Choroid plexus epithelial cell (primary cell): ENCODE data around the gene C16orf87.

ENCODE experiments used
- DNase-seq: peaks from one replicate; pipeline ENCODE4 v3.0.0-alpha.2; 2010; ENCODE audit warnings: low read depth
- H3K4me3 ChIP-seq: 2 replicates; pipeline ENCODE4 v1.5.1; 2011; ENCODE audit warnings: low read depth, mild to moderate bottlenecking, control low read depth, low read length, moderate library complexity
- TF ChIP-seq, protein P1 (sequence below): conservative IDR thresholded peaks from 2 replicates; pipeline ENCODE4 v1.5.1; 2011; ENCODE audit warnings: low read depth, mild to moderate bottlenecking, control low read depth, inconsistent platforms, low read length, moderate library complexity

C16orf87 gene

DNA sequence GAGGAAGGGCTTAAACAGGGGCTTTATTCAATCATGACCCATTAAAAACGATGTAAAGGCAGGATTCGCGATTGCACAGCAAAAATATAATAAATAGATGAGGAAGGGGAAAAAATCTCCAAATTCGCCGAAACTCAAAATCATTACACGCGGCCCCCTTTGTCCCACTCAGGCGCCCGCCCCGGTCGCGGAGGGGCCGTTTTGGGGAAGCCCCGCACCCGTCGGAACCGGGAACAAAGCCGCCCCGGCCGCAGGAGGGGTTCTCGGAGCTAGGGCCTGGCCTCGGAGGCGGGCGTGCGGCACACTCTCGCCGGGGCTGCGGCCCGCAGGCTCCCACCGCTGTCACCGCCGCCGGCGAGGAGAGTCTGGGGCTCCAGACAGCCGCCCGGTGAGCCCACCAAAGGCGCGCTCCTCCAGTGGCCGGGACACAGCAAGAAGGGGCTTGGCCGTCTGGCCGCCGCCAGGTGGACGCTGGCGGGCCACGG, 521 bp downstream of the C16orf87 start:
- TF ChIP-seq, protein P1, sequence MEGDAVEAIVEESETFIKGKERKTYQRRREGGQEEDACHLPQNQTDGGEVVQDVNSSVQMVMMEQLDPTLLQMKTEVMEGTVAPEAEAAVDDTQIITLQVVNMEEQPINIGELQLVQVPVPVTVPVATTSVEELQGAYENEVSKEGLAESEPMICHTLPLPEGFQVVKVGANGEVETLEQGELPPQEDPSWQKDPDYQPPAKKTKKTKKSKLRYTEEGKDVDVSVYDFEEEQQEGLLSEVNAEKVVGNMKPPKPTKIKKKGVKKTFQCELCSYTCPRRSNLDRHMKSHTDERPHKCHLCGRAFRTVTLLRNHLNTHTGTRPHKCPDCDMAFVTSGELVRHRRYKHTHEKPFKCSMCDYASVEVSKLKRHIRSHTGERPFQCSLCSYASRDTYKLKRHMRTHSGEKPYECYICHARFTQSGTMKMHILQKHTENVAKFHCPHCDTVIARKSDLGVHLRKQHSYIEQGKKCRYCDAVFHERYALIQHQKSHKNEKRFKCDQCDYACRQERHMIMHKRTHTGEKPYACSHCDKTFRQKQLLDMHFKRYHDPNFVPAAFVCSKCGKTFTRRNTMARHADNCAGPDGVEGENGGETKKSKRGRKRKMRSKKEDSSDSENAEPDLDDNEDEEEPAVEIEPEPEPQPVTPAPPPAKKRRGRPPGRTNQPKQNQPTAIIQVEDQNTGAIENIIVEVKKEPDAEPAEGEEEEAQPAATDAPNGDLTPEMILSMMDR: no peak
- DNase-seq: no peak
- H3K4me3 ChIP-seq: peak overlapping the region; percentile 79

GRCh38 chr16:46828943-46829342, 2.0 kb downstream of the C16orf87 start:
- no peak for DNase-seq
- TF ChIP-seq, protein P1: no peak
- no peak overlapping the region for H3K4me3 ChIP-seq

DNA sequence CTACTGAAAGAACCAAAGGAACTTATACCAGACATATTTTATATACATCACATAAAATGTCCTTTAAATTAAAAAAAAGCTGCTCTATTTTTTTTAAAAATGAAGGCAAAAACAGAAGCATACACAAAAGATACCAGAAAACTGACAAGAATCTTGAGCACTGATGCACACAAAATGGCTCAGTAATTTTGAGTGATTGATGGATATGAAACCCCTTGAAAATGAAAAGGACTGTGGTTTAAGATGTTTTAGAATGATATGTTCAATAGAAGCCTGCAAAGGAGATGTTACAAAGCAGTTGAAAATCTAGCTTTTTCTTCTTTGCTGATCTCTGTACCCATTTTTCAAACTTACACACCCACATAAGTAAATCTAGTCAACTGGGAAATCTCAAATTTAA, 2.7 kb downstream of the C16orf87 start:
- H3K4me3 ChIP-seq: no peak overlapping the region
- DNase-seq: no peak
- TF ChIP-seq, protein P1: no peak

GRCh38 chr16:46826631-46827030, 4.3 kb downstream of the C16orf87 start:
- TF ChIP-seq, protein P1: no peak
- H3K4me3 ChIP-seq: no peak overlapping the region
- peak; percentile 34 for DNase-seq

DNA sequence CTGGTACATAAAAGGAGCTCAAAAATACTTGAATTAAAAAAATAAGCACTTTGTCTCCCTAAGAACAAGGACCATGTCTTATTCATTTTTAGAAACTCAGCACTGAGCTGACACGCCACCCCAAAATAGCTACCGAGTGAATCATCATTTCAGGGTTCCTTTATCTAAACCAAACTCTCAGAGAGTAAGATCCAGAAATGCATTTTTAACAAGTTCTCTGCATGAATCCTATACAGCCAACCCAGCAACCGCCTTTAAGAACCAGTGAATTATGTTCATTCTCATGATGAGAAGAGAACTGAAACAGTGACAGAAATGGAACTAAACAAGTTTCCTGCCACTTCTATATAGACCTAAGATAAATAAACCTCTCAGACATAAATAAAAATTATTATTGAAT, 8.7 kb downstream of the C16orf87 start:
- H3K4me3 ChIP-seq: no peak overlapping the region
- DNase-seq: peak; percentile 81
- TF ChIP-seq, protein P1: no peak

DNA sequence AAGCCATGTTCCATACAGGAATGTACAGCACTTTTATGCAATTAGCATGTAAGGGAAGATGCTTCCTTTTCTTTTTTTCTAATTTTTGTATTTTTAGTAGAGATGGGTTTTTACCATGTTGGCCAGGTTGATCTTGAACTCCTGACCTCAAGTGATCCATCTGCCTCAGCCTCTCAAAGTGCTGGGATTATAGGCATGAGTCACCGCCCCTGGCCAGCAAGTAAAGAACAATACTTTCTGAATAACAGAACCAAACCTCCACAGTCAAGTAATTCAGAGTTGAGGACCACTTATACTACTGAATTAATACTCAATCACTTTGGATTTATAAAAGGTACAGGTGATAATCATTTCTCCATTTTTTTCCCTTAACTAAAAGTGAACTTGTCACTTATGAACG, 13.0 kb downstream of the C16orf87 start:
- DNase-seq: peak; percentile 36
- H3K4me3 ChIP-seq: no peak overlapping the region

GRCh38 chr16:46814790-46815189, 16.2 kb downstream of the C16orf87 start:
- H3K4me3 ChIP-seq: no peak overlapping the region
- TF ChIP-seq, protein P1: no peak
- no peak for DNase-seq

More for the DNA sequence above, 13.0 kb downstream of the C16orf87 start:
- TF ChIP-seq, protein P1: no peak
